HG03039 (cell line): ENCODE measurements around the gene TEX12.

Source experiments
- ATAC-seq: cut with Tn5 transposase; IDR thresholded peaks from one replicate; pipeline ENCODE4 v1.9.1; 2021; ENCODE audit warnings: mild to moderate bottlenecking, moderate library complexity; ENCODE audit not compliant: unreplicated experiment

Gene TEX12

DNA sequence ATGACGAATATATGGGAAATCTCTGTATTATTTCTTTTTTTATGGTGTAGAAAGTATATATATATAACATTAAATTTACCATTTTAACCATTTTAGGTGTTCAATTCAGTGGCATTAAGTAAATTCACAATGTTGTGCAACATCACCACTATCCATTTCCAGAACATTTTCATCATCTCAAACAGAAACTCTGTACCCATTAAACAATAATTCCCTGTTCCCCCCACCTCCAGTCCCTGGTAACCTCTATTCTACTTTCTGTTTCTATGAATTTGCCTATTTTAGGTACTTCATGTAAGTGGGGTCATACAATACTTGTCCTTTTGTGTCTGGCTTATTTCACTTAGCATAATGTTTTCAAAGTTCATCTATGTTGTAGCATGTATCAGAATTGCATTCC lies 43.7 kb downstream of the TEX12 start:
- ATAC-seq = no peak

- ATAC-seq = no peak
These were observed 44.4 kb downstream of the TEX12 start for GRCh38 chr11:112211536-112211935.

- ATAC-seq = no peak
These were observed 45.1 kb downstream of the TEX12 start for GRCh38 chr11:112212290-112212689.

DNA sequence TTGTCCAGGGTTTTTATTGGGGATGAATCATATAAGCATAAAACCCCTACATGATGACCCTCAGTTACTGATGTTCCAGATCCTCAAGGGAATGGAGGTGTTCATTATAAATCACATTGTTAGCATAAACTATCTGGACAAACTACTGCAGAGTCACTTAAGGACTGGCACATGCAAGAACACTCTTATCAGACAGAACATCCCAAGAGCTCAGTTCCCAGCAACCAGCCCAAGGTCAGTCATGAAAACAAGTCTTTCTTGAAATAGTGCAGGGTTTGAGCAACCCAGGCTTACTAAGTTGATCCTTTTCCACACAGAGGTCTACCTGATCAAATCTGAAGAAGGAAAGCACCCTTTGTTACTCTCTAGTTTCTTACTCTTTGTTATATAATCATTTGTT lies 45.5 kb downstream of the TEX12 start:
- ATAC-seq = no peak

- no peak for ATAC-seq
These were observed 46.6 kb downstream of the TEX12 start for GRCh38 chr11:112213753-112214152.

- ATAC-seq = no peak
These were observed 48.4 kb downstream of the TEX12 start for GRCh38 chr11:112215621-112216020.

- ATAC-seq = no peak
These were observed 49.5 kb downstream of the TEX12 start for GRCh38 chr11:112216561-112217105.

- ATAC-seq = peak; percentile 86
These were observed 52.5 kb downstream of the TEX12 start for GRCh38 chr11:112219476-112220232.

DNA sequence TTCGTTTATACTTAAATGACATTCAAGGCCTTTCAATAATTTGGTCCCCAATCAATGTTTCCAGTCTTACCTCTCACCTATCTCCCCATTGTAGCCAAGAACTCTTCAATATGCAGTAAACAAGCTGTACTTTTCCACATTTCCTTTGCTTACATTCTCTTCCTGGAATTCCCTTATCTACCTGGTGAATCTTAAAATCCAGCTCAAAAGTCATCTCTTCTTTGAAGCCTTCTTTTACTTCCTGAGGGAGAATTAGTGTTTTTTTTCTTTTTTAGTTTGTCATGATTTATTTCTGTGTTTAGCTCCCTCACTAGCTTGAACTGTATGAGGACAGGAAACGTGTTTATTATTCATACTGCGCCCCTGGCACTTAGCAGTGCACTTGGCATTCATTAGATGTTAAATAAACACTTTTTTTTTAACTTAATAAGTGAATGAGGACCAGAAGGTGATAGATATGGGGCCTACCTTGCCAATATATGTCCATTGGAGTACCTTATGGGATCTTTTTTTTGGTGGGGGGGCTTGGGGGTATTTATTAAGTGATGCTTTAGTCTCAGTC lies 54.2 kb downstream of the TEX12 start:
- no peak for ATAC-seq
